Gastrocnemius medialis (tissue), 4 donors: ENCODE data around the gene ANO9. TPM values are rescaled to one million over a fixed set of nuclear protein-coding genes. Genes with fewer than 3 reads are reported as not detected.

ENCODE experiments used
- ATAC-seq, 2 donors: fragments of 150-250 bp; one replicate each; pipeline ENCODE4 v1.9.1; 2016
- DNase-seq, 2 donors: peaks; one replicate each; pipeline ENCODE4 v3.0.0-alpha.2; 2019
- H3K27ac ChIP-seq, 4 donors: fragments of 200-600 bp; sonication (generic); 1 replicate in 1 of 4; 2 replicates in 3 of 4; pipeline ENCODE4 v1.5.1; 2016 to 2018; ENCODE audit warnings: mild to moderate bottlenecking in 2 of 4, moderate library complexity in 1 of 4
- H3K27me3 ChIP-seq, 3 donors: fragments of 200-600 bp; sonication (generic) in 2 of 3; 1 replicate in 1 of 3; 2 replicates in 2 of 3; pipeline versions ENCODE4 v1.5.1 to v1.6.0; 2016 to 2019; ENCODE audit warnings: mild to moderate bottlenecking in 1 of 3, moderate library complexity in 1 of 3
- H3K36me3 ChIP-seq, 2 donors: fragments of 200-600 bp; sonication (generic) in 1 of 2; one replicate each; pipeline ENCODE4 v1.5.1; 2017 to 2018
- H3K4me1 ChIP-seq, 2 donors: fragments of 200-600 bp; sonication (generic) in 1 of 2; one replicate each; pipeline ENCODE4 v1.5.1; 2016 to 2017; ENCODE audit warnings: mild to moderate bottlenecking in 2 of 2
- H3K4me3 ChIP-seq, 4 donors: fragments of 200-600 bp; sonication (generic) in 3 of 4; 1 replicate in 1 of 4; 2 replicates in 3 of 4; pipeline ENCODE4 v1.5.1; 2016 to 2019; ENCODE audit warnings: mild to moderate bottlenecking in 2 of 4
- H3K9me3 ChIP-seq, 3 donors: fragments of 200-600 bp; sonication (generic) in 2 of 3; 1 replicate in 1 of 3; 2 replicates in 2 of 3; pipeline ENCODE4 v1.5.1; 2016 to 2019
- CTCF ChIP-seq, 5 experiments: fragments of 450-650 bp in 3 of 5; fragments of 200-600 bp in 2 of 5; sonication (generic) in 2 of 5; IDR thresholded peaks in 4 of 5; conservative IDR thresholded peaks in 1 of 5; 1 replicate in 4 of 5; 2 replicates in 1 of 5; pipeline ENCODE4 v1.5.1; 2016 to 2019; ENCODE audit warnings: antibody characterized with exemption in 5 of 5, mild to moderate bottlenecking in 3 of 5, moderate library complexity in 3 of 5
- POLR2A ChIP-seq, 2 donors: fragments of 450-650 bp; IDR thresholded peaks; one replicate each; pipeline ENCODE4 v1.6.1; 2017; ENCODE audit warnings: antibody characterized with exemption in 2 of 2, mild to moderate bottlenecking in 2 of 2, moderate library complexity in 2 of 2
- in situ Hi-C, 4 donors: fragments of 200-750 bp; cut with MboI; loops; one replicate each; pipeline versions ENCODE4 v1.15.0 to v1.8.0; 2017; ENCODE audit warnings: low sequenced_read_pairs in 4 of 4
- intact Hi-C: fragments of 100-400 bp; cut with DNase I; formaldehyde crosslinking; loops from one replicate; pipeline ENCODE4 v1.15.1; 2023; ENCODE audit warnings: low total_unique reads
- total RNA-seq, 4 donors: library from RNA; depleted of rRNA; stranded (reverse); fragments of >200 nt; gene quantifications; one replicate each; pipeline versions ENCODE4 v1.1.0 to v1.2.3, GENCODE V29; 2016

Gene ANO9
- total RNA-seq, 4 donors from 2014 or later = 0.23 to 0.41 TPM; not detected in 2

- no peak for ATAC-seq
- Histone ChIP-seq H3K9me3 (no peaks in the 10 kb centered on the region), H3K36me3 (no peaks in the 10 kb centered on the region), H3K4me1 (no peaks in the 10 kb centered on the region), H3K4me3 (no peak overlapping the region), H3K27ac (no peak overlapping the region), H3K27me3 (peaks cover 2 to 15% (median 2%) of the 10 kb centered on the region in 3 donors)
- in situ Hi-C loops (no loop called here), intact Hi-C loops (no loop called here)
- no peak for TF ChIP-seq POLR2A (IDR thresholded peaks at IDR 0.05)
- no peak for TF ChIP-seq CTCF (IDR thresholded peaks at IDR 0.05 in 4 of 5, conservative IDR thresholded peaks at IDR 0.05 in 1 of 5)
- no peak for DNase-seq
Observed at GRCh38 chr11:375065-376025, 66.5 kb downstream of the ANO9 start.

GRCh38 chr11:373716-374551 is 67.9 kb downstream of the ANO9 start:
- H3K9me3 ChIP-seq = no peaks in the 10 kb centered on the region
- H3K4me1 ChIP-seq = no peaks in the 10 kb centered on the region
- H3K27ac ChIP-seq = no peak overlapping the region
- no peak overlapping the region for H3K4me3 ChIP-seq
- H3K36me3 ChIP-seq = no peaks in the 10 kb centered on the region
- in situ Hi-C loops = no loop called here
- no peak for DNase-seq
- no peak for ATAC-seq
- TF ChIP-seq CTCF (IDR thresholded peaks at IDR 0.05 in 4 of 5, conservative IDR thresholded peaks at IDR 0.05 in 1 of 5) (no peak), POLR2A (IDR thresholded peaks at IDR 0.05) (no peak)
- peaks cover 5 to 14% (median 7%) of the 10 kb centered on the region in 3 donors for H3K27me3 ChIP-seq
- intact Hi-C loops = no loop called here

- H3K27me3 ChIP-seq = peaks cover 11 to 22% (median 16%) of the 10 kb centered on the region in 3 donors
- intact Hi-C loops = no loop called here
- H3K27ac ChIP-seq = no peak overlapping the region
- H3K9me3 ChIP-seq = no peaks in the 10 kb centered on the region
- ATAC-seq (no peak), DNase-seq (no peak)
- H3K4me3 ChIP-seq = no peak overlapping the region
- in situ Hi-C loops = no loop called here
- H3K36me3 ChIP-seq = no peaks in the 10 kb centered on the region
- no peak for TF ChIP-seq CTCF (IDR thresholded peaks at IDR 0.05 in 4 of 5, conservative IDR thresholded peaks at IDR 0.05 in 1 of 5)
- peaks cover 0 to 4% of the 10 kb centered on the region in 2 donors for H3K4me1 ChIP-seq
Observed at GRCh38 chr11:372809-373715, 68.7 kb downstream of the ANO9 start.
